GM18519 (cell line): ENCODE data around the gene CLCN5.

Source experiments
- ATAC-seq: cut with Tn5 transposase; IDR thresholded peaks from one replicate; pipeline ENCODE4 v1.9.1; 2021; ENCODE audit warnings: mild to moderate bottlenecking, moderate library complexity; ENCODE audit not compliant: unreplicated experiment, low FRiP score

The CLCN5 gene

GRCh38 chrX:50147972-50148371 is 225.6 kb downstream of the CLCN5 start:
- no peak for ATAC-seq
